DMS79 (cell line): Measurements from ENCODE around the gene CASP5.
"Not testable (repeated sequence)": the region's sequence is repeated elsewhere in the genome, so short reads cannot be mapped to it uniquely, and the experiment has no call there.

Source experiments
- DNase-seq: peaks from one replicate; lab custom pipeline; 2025; lab: John Stamatoyannopoulos, UW

The CASP5 gene

GRCh38 chr11:105033781-105034180, 10.8 kb upstream of the CASP5 start:
- no peak for DNase-seq

DNA sequence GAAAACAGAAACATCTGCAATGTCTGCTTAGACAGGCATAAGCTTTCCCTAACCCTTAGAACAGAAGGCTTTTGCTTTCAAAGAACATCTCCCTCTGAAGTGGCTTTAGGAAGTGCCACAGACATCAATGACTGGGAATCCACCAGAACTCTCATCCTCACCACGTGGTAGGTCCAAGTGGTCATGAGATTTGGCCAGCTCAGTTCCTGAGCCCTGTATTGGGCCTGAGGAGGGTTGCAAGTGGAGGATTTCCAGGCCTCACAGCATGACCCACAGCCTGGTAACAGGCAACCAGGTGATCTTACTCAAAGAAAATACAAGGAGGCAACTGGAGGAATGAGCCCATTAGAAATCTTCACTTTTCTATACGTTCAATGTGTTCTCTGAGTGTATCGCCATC, 10.4 kb upstream of the CASP5 start:
- DNase-seq = no peak

DNA sequence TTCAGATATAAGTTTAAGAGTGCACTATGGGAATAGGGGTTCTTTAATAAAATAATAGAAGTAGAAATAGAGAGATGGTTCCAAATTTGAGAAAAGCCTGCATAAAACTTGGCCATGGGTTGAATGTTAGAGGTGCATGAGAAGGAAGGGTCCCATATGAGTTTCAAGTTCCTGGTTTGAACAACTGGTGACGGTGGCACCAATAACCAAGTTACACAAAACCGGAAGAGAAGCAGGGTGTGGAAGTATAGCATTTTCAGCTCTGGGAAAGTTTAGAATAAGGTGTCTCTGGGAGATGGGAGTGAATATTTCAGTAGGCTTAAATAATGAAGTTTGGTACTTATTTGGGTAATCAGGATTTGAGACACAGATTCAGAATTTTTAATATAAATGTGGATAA, 9.5 kb upstream of the CASP5 start:
- no peak for DNase-seq

DNA sequence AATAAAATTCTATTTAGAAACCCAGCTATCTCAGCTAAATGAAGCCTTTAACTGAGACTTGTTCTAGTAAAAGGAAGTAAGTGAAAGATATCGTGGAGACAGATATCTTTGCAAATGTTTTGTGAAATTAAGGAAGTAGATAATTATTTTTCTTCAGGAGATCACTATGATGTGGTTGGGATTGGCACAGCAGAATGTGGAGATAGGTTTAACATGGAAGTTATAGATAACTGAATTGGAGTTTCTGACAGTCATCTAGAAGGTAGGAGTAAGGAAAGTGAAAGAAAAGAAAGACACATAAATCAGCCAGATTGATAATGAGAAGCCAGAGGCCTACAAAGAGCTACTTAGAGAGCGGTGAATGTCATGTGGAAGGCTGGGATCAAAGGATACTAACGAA, 4.7 kb upstream of the CASP5 start:
- no peak for DNase-seq

- DNase-seq = no peak
Observed at GRCh38 chr11:105024394-105024793, 1.4 kb upstream of the CASP5 start.

GRCh38 chr11:105022527-105022926, 441 bp downstream of the CASP5 start:
- DNase-seq = no peak

- DNase-seq = no peak
Observed at GRCh38 chr11:105007463-105007862, 15.5 kb downstream of the CASP5 start.

DNA sequence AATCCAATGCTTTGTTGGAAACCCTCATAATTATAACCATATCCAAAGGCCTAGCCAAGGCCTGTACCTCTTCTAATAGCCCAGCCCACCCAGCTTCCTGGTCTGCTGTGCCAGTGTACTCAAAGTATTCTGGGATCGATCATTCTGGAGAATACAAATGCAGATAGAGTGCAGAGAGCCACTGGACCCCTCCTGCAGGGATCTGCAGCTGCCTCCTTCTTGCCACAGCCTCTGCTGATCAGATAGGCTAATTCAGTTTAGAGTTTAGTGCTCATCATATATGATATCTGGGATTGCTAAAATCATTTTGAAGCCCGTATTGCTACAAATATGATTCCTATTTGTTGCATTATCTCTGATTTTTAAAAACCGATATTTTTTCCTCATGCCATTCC, 17.5 kb downstream of the CASP5 start:
- DNase-seq = no peak

DNA sequence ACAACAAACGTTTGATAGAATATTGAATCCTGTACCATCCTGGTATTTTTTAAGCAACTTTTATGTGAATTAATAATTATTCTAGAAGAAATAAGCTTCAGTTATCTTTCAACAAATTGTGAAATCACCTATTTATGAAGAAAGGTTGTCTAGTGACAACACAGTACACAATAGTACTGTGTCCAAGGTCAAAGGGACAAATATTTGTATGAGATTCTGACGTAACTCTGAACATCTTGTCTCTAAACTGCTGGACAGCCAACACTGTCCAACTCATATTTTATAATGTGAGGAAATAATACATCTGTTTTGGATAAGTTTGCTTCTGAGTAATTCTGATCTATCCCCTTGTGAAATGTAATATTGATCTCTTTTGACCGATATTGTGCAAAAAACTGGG, 18.9 kb downstream of the CASP5 start:
- no peak for DNase-seq

GRCh38 chr11:105003151-105003550, 19.8 kb downstream of the CASP5 start:
- DNase-seq = no peak

DNA sequence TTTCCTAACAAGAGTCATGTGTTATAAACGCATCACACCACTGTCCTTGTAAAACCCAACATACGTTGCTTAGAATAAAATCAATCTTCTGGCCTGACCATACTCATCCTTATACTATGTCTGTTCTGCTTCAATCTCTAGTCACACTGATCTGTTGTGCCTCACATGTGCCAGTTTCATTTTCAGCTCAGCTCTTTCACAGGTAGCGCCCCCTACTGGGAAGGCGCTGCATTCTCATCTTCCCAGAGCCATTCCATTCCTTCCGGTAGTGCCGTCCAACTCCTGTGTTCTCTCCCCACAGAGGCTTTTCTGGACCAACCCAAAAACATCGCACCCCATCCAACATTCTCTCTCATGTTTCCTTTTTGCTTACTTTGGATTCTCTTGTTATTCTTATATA, 22.2 kb downstream of the CASP5 start:
- no peak for DNase-seq

GRCh38 chr11:105000167-105000566, 22.8 kb downstream of the CASP5 start:
- DNase-seq = no peak

- no peak for DNase-seq
Observed at GRCh38 chr11:104999721-105000120, 23.2 kb downstream of the CASP5 start.

GRCh38 chr11:104997288-104997687, 25.7 kb downstream of the CASP5 start:
- no peak for DNase-seq

GRCh38 chr11:104995001-104995408, 28.0 kb downstream of the CASP5 start:
- DNase-seq = no peak

- DNase-seq = no peak
Observed at GRCh38 chr11:104992781-104993180, 30.2 kb downstream of the CASP5 start.

- DNase-seq = no peak
Observed at GRCh38 chr11:104991994-104992393, 31.0 kb downstream of the CASP5 start.

DNA sequence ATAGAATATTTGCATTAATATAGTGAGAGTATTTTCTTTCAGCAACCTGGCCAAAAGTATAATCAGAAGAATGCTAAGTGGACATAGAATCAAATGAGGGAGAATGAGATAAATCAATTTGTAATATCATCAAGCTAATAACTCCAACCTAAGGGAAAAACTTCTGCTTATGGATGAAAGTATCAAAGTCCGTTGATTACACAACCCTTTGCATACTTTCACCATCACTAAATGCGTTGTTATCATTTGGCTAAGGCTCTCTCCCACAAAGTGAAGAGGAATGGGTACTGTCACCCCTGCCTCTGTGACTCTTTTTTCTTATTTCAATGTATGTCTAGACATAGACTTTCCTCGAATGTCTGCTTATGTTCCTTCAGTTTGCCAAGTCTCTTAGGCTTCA, 38.2 kb downstream of the CASP5 start:
- no peak for DNase-seq

DNA sequence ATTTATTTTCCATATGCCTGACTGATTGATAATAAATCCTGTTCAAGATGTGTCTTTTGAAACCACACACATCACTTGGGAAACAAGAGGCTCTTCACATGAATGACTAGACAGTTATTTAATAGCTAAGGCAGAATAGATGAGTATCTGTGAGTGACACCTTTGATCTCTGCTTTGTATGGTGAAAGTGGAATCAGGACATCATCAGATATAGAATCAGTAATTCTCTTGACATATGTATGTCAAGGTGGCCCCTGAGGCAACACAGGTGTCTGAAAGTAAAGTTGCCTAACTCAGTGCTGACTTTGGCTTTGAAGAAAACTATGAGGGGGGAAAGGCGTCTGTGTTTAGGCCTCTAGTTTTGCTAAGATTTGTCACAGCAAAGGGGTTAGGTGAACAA, 43.1 kb downstream of the CASP5 start:
- DNase-seq = no peak

- DNase-seq = no peak
Observed at GRCh38 chr11:104973616-104974015, 49.4 kb downstream of the CASP5 start.

DNA sequence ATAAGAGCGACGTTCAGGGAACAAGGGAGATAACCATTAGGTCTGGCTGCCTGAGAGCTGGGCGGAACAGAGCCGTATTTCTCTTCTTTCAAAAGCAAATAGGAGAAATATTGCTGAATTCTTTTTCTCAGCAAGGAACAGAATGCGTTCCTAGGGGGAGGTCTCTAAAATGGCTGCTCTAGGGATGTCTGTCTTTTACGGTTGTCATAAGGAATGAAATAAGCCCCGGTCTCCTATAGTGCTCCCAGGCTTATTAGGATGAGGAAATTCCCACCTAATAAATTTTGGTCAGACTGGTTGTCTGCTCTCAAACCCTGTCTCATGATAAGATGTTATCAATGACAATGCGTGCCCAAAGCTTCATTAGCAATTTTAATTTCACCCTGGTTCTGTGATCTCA, 50.0 kb downstream of the CASP5 start:
- not testable (repeated sequence) for DNase-seq

- no peak for DNase-seq
Observed at GRCh38 chr11:104970756-104971155, 52.2 kb downstream of the CASP5 start.

GRCh38 chr11:104968856-104969776, 53.9 kb downstream of the CASP5 start:
- DNase-seq = no peak

DNA sequence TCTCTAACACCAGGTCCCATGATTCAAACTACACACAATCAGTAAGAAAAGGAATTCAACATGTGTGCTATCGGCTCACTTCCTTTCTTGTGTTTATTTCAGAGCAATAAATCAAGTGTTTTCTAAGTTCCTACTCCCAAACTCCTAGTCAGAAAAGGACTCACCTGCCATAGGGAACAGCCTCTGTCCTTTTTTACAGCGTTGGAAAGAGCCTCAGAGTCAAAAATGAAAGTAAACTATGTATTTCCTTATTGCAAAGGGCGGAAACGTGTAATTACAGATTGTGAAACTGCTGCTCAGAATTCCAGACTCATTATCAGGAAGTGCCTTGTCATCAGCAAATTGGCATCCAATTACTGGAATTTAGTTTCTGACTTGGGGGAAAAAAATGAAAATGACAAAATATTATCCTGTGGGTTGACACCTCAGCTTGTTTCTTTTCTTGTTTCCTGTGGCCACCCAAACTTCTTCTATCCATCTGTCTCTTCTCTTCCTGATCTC, 54.6 kb downstream of the CASP5 start, which contains the start of gene CASP4:
TSS of gene CASP4 (minus strand) at position 220 of the 501 bp plus-strand sequence. CDS start at position 171, 49 bp downstream.
- no peak for DNase-seq
